Nephron progenitor cell (in vitro differentiated cells): ENCODE data around the gene KATNIP.

Experiments used
- DNase-seq: peaks from one replicate; pipeline ENCODE4 v3.0.0; 2021
- H3K27ac Mint-ChIP-seq: 2 replicates; pipeline ENCODE4 v1.8.0; 2021; ENCODE audit warnings: mild to moderate bottlenecking, moderate library complexity, mixed read lengths
- H3K27me3 Mint-ChIP-seq: 2 replicates; pipeline ENCODE4 v1.8.0; 2021; ENCODE audit warnings: mild to moderate bottlenecking, low read depth, mixed read lengths; ENCODE audit not compliant: poor library complexity
- H3K36me3 Mint-ChIP-seq: 2 replicates; pipeline ENCODE4 v1.8.0; 2021; ENCODE audit warnings: low read depth, mixed read lengths
- H3K4me1 Mint-ChIP-seq: 2 replicates; pipeline ENCODE4 v1.8.0; 2021; ENCODE audit warnings: mixed read lengths
- H3K4me3 Mint-ChIP-seq: 2 replicates; pipeline ENCODE4 v1.8.0; 2021; ENCODE audit warnings: mild to moderate bottlenecking, moderate library complexity, mixed read lengths
- H3K9me3 Mint-ChIP-seq: 2 replicates; pipeline ENCODE4 v1.8.0; 2021; ENCODE audit warnings: mild to moderate bottlenecking, moderate library complexity, mixed read lengths
- TF ChIP-seq, protein P1 (sequence below): fragments of 200-600 bp; sonication (generic); IDR thresholded peaks from 2 replicates; pipeline ENCODE4 v1.5.0; 2021; ENCODE audit warnings: antibody characterized with exemption

KATNIP gene

DNA sequence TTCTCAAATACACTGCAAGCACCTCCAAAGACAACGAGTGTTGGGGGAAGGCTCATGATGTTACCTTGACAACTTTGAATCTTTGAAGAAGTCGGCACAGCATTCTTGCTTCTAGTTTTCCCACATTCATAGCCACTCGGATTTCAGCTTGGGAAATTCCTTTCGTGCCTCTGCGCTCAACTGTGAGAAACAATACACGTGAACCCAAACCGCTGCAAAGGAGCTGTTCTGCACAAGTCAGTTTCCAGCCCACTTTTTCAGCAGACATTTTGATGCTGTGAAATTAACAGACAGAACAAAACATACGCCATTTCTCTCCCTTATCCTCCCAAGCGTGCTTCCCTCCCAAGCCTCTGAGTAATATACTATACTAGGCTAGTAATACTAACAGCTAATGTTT, 41.5 kb upstream of the KATNIP start:
- Mint-ChIP-seq H3K27ac (peak overlapping the region; percentile 82), H3K27me3 (no peaks in the 10 kb centered on the region), H3K4me1 (peaks cover 24% of the 10 kb centered on the region), H3K9me3 (no peaks in the 10 kb centered on the region), H3K4me3 (no peak overlapping the region), H3K36me3 (peaks cover 77% of the 10 kb centered on the region)
- TF ChIP-seq, protein P1, sequence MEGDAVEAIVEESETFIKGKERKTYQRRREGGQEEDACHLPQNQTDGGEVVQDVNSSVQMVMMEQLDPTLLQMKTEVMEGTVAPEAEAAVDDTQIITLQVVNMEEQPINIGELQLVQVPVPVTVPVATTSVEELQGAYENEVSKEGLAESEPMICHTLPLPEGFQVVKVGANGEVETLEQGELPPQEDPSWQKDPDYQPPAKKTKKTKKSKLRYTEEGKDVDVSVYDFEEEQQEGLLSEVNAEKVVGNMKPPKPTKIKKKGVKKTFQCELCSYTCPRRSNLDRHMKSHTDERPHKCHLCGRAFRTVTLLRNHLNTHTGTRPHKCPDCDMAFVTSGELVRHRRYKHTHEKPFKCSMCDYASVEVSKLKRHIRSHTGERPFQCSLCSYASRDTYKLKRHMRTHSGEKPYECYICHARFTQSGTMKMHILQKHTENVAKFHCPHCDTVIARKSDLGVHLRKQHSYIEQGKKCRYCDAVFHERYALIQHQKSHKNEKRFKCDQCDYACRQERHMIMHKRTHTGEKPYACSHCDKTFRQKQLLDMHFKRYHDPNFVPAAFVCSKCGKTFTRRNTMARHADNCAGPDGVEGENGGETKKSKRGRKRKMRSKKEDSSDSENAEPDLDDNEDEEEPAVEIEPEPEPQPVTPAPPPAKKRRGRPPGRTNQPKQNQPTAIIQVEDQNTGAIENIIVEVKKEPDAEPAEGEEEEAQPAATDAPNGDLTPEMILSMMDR: no peak
- no peak for DNase-seq

DNA sequence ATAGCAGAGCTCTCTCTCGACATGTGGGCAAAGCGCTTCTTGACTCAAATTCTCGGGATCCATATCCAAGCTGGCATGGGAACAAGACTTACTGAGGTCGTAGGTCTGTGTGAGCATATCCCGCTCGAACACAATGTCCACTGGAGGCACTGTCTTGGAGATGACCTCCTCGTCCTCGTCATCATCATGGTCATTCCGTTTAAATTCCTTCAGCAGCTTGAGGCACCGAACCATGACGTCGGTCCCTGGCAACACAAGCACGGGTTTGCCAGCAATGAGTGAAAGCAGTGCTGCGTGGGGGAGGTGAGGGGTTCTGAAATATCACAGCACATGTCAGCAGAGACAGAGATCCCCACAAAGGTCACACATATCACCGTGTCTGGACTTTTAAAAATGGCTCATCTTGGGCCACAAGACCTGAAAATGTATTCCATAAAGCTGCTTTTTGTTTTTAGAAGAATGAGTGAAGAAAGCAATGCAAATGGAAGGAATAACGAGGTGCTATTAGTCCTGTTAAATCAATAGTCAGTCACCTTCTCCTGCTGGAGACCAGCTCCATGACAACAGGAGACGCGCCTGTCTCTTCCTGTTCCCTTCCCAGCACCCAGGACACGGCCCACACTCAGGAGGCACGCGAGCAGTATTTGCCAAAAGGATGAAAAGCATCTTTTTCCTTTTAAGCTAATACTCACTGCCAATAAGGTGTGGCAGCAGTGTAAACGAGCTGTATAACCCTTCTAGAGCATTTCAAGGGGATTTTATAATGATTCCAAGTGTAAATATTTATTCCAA, 38.1 kb upstream of the KATNIP start:
- H3K4me3 Mint-ChIP-seq: peak overlapping the region; percentile 21
- peak; percentile 40 for DNase-seq
- H3K9me3 Mint-ChIP-seq: no peaks in the 10 kb centered on the region
- H3K27ac Mint-ChIP-seq: peak overlapping the region; percentile 84
- no peaks in the 10 kb centered on the region for H3K27me3 Mint-ChIP-seq
- peaks cover 83% of the 10 kb centered on the region for H3K36me3 Mint-ChIP-seq
- peaks cover 30% of the 10 kb centered on the region for H3K4me1 Mint-ChIP-seq
- TF ChIP-seq, protein P1: no peak

DNA sequence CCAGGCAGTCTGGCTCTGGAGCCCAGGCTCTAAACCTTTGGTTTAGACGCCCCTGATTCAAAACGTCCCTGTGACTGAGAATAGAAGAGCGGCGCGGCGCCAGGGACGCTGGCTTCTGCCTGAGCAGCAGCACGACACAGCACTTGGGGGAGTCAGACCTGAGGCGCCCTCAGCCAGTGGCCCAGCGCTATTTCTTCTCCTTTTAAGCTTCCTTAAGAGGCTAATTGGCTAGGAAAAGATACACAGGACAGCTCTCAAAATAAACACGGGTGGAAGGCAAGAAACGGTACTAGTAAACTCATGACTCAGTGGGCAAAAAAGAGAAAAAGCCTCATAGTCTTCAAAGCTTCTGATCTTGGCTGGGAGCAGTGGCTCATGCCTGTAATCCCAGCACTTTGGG, 35.1 kb upstream of the KATNIP start:
- Mint-ChIP-seq H3K4me3 (no peak overlapping the region), H3K36me3 (peaks cover 85% of the 10 kb centered on the region), H3K9me3 (no peaks in the 10 kb centered on the region), H3K4me1 (peaks cover 22% of the 10 kb centered on the region), H3K27me3 (no peaks in the 10 kb centered on the region), H3K27ac (peak overlapping the region; percentile 40)
- no peak for DNase-seq
- TF ChIP-seq, protein P1: no peak

DNA sequence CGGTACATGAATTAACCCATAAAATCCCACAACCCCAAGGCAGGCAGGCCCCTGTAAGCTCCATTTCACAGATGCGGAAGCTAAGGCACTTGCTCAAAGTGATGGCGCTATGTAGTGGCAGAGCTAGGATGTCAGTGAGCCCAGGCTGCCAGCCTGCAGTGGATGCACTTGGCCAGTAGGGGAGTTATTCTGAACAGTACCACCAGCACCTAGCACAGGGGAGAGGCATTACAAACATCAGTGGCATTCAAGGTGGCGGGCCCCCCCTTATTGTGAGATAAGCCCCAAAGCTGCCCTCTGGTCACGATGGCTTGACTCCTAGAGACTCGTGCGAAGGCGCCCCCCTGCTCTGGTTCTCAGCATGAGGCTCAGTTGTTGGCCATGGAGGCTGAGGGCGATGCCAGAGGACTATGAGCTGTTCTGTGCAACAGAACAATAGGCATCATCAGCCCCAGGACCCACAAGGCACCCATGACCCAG, 34.0 kb upstream of the KATNIP start:
- H3K4me3 Mint-ChIP-seq: no peak overlapping the region
- H3K27me3 Mint-ChIP-seq: no peaks in the 10 kb centered on the region
- peaks cover 22% of the 10 kb centered on the region for H3K4me1 Mint-ChIP-seq
- TF ChIP-seq, protein P1: peak; percentile 46
- peaks cover 82% of the 10 kb centered on the region for H3K36me3 Mint-ChIP-seq
- H3K27ac Mint-ChIP-seq: no peak overlapping the region
- DNase-seq: peak; percentile 27
- H3K9me3 Mint-ChIP-seq: no peaks in the 10 kb centered on the region

DNA sequence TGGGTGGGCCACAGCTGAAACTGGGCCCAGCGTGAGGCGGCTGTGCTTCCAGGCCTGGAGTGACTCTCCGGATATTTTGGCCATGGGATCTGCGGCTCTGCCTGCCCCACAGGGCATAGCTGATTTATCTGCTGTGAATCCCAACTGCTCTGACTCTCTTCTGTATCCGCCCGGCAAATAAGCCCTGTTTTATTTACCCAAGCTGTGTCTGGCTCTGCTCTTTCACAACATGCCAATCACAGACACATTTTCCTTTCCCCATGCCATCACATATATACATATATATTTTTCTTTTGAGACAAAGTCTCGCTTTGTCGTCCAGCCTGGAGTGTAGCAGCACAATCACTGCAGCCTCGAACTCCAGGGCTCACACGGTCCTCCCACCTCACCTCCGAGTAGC, 33.6 kb upstream of the KATNIP start:
- Mint-ChIP-seq H3K27ac (peak overlapping the region; percentile 97), H3K4me1 (peaks cover 24% of the 10 kb centered on the region), H3K27me3 (no peaks in the 10 kb centered on the region), H3K36me3 (peaks cover 81% of the 10 kb centered on the region), H3K9me3 (no peaks in the 10 kb centered on the region), H3K4me3 (no peak overlapping the region)
- no peak for DNase-seq
- TF ChIP-seq, protein P1: no peak

DNA sequence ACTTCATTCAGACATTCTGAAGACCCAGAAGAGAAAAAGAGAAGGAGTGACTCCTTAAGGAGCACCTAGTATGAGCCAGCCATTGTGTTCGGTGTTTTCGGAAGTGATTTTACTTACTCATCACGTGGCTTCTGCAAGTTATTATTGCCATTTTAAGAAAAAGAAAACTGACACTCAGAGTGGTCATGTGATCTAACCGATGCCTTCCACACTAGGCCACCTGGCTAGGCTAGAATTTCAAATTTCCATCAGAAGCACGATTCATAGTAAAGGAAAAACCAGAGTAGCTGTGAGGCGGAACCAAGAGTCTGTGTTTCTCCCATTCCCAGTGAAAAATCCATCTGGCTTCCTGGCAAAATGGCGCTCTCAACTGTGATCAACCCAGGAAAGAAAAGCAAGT, 32.3 kb upstream of the KATNIP start:
- Mint-ChIP-seq H3K9me3 (no peaks in the 10 kb centered on the region), H3K4me3 (no peak overlapping the region), H3K27ac (no peak overlapping the region), H3K27me3 (no peaks in the 10 kb centered on the region), H3K36me3 (peaks cover 81% of the 10 kb centered on the region), H3K4me1 (peaks cover 23% of the 10 kb centered on the region)
- DNase-seq: no peak
- TF ChIP-seq, protein P1: no peak
